SH-SY5Y (cell line): ENCODE measurements around the gene MRPL39.

Experiments
- GATA2 ChIP-seq: IDR thresholded peaks from 2 replicates; pipeline ENCODE4 v1.6.1; 2011; ENCODE audit warnings: mild to moderate bottlenecking, low read depth, low read length
- GATA3 ChIP-seq: IDR thresholded peaks from 2 replicates; pipeline ENCODE4 v1.6.1; 2011; ENCODE audit warnings: low read depth, mild to moderate bottlenecking, low read length, moderate library complexity

DNA sequence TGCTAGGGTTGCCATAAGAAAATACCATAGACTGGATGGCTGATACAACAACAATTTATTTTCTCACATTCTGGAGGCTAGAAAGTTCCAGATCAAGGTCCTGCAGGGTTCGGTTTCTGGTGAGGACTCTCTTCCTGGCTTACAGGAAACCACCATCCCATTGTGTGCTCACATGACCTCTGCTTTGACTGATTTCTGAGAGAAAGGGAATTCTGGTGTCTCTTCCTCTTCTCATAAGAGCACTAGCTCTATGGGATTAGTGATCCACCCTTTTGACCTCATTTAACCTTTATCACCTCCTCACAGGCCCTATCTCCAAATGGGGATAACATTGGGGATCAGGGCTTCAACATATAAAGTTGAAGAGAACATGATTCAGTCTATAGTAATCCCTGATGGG is 47.5 kb downstream of the MRPL39 start:
- TF ChIP-seq GATA2: no peak
- no peak for TF ChIP-seq GATA3
